Activated naive CD4-positive, alpha-beta T cell treated with anti-CD3 and anti-CD28 coated beads, Interleukin-2, amount 50 U/mL, for 16 hours (primary cell): ENCODE results near the gene HOATZ.

Experiments used
- DNase-seq: peaks from one replicate; pipeline ENCODE4 v3.0.0-alpha.2; 2020

HOATZ gene

GRCh38 chr11:111550258-111550657 lies 35.7 kb downstream of the HOATZ start:
- DNase-seq = no peak

DNA sequence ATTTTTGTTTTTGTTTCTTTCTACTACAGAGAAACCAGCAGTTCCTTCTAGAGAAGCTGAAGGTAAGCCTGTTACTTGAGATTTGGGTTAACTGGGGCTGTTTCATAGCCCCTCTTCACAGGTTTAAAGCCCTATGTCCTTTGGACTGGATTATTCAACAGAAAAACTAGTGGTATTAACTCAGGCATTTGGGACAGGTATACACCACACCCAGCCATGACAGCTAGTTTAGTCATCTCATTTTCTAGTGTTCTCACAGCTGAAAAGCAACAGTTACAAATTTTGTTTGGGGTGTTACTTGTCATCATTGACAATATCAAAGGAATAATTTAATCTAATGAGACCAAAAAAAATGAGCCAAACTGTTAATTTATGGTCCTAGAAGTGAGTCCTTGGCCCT lies 40.0 kb downstream of the HOATZ start:
- no peak for DNase-seq

- DNase-seq = no peak
Measured at GRCh38 chr11:111555255-111555654, 40.7 kb downstream of the HOATZ start.

DNA sequence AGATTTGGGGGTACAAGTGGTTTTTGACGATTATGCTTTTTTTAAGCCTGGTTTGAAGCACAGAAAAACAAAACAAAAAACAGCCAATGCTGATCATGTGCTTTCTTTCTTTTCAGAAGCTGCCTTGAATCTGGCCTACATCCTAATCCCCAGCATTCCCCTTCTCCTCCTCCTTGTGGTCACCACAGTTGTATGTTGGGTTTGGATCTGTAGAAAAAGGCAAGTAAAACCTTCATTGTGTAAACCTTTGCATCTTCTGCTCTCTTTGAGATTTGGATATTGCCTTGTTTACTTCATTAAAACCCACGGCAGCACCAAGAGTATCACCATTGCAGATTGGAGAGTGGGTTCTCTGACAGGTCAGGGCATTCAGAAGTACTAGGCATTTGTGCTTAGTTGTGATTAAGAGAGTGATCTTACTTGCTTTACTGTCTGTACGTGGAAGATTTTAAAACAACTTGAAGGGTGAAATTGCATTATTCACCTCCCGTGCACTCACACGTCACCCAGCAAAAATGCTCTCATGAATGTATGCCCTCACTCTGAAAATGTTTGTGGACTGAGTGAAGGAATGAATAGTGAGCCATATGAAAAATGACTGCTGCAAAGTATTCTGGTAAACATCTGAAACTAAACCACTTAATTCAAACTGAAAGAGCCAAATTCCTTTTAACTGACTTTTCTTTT lies 43.0 kb downstream of the HOATZ start:
- no peak for DNase-seq

DNA sequence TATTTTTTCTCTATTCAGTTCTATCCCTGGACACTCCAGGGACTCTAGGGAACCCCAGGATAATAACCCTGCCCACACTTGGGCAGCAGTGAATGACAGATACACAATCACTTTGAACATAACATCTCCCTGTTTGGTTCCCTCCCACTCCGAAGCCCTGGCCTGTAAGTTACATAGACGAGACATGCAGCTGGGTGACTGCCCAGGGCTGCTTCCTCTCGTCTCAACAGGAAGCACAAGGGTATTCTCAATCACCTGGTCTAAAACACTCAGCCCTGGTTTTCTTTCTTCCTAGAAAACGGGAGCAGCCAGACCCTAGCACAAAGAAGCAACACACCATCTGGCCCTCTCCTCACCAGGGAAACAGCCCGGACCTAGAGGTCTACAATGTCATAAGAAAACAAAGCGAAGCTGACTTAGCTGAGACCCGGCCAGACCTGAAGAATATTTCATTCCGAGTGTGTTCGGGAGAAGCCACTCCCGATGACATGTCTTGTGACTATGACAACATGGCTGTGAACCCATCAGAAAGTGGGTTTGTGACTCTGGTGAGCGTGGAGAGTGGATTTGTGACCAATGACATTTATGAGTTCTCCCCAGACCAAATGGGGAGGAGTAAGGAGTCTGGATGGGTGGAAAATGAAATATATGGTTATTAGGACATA lies 45.4 kb downstream of the HOATZ start:
- DNase-seq = no peak

GRCh38 chr11:111560800-111561199 lies 46.2 kb downstream of the HOATZ start:
- DNase-seq = no peak

DNA sequence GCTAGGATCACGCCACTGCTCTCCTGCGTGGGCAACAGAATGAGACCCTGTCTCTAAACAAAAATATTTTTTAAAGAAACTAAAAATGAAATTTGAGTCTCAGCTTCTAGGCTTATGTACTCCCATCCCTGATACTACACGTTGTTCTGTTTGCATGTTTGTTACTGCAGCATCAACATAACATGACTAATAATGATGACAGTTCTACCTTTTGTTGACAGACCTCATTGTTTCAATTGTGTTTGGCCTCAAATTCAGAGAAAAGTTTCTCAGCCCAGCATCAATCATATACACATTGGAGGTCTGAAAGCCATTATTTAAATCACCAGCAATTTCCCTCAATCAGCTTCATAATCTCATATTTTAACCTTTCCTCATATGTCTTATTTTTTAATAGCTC lies 46.7 kb downstream of the HOATZ start:
- DNase-seq = no peak

DNA sequence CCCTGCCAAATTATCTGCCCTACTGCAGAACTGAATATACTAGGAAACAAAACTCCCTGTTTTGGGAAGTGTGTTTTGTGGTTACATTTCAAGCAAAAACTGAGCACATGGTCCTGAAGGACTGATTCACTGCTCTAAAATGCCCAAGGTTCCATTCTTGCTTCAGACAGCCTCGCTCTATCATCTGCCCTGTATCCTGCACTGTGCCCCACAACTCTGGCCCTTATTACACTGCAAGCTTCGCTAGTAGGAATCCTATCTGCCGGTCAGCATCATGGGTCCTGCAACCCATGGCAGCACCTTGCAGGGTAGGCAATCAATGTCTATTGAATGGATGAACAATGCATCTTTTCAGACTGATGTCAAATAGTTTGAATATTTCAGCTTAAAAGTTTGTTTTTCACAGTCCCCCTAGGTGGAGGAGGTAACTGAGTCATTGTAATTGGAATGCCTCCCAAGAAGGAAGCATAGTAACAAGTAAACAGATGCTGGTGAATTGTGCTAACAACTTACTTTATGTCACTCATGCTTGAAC lies 47.3 kb downstream of the HOATZ start:
- no peak for DNase-seq

DNA sequence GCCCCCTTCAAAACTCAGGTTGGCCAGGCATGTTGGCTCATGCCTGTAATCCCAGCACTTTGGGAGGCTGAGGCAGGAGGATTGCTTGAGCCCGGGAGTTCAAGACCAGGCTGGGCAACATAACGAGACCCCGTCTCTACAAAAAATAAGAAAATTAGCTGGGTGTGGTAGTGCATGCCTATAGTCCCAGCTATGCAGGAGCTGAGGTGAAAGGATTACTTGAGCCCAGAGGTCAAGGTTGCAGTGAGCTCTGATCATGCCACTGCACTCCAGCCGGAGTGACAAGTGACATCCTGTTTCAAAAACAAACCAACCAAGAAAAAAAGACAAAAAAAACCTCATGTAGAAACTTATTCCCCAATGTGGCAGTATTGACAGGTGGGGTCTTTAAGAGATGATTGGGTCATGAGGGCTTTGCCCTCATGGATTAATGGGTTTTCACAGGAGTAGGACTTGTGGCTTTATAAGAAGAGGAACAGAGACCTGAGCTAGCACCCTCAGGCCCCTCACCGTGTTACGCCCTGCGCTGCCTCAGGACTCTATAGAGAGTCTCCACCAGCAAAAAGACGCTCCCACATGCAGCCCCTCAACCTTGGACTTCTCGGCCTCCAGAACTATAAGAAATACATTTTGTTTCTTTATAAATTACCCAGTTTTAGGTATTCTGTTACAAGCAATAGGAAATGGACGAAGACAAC lies 48.3 kb downstream of the HOATZ start:
- DNase-seq = no peak

DNA sequence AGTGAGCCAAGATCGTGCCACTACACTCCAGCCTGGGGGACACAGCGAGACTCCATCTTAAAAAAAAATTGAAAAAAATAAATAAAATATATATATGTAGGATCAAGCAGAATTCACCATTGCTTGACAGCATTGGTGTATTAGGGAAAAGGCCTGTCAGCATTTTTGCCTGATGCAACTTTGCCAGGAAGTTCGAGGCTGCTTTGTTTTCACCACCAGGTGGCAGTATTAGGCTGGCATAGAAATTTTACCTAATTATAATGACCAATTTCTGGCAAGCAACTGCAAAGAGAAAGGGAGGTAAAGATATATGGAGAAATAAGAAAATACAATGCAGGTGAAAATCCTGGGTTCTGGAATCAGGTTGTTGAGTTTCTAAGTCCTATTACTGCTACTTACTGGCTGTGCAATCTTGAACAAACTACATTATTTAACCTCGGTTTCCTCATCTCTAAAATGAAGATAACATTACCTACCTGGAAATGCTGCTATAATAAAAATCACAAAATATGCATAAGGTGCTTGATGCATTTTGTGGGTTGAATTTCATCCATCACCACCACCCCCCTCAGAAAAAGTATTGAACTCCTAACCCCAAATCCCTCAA lies 50.6 kb downstream of the HOATZ start:
- peak; percentile 58 for DNase-seq

- DNase-seq = no peak
Measured at GRCh38 chr11:111566324-111566723, 51.7 kb downstream of the HOATZ start.

GRCh38 chr11:111569476-111569875 lies 54.9 kb downstream of the HOATZ start:
- DNase-seq = no peak

DNA sequence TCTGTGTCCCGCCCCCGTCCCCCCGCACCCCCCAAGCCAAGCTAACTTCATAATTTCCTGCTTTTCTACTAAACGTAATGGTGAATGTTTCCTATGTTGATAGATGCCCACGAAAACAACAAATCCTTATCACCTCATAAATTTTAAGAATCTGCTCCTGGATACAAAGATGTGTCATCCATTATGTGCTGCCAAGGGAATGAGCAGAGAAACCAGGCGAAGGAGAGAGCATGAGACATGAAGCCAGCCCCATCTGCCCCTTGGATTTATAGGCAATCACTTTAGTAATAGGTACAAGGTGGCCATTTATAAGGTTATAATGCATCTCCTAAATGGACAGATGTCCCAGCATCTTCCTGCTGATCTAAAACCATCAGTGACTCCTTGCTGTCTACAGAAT lies 56.2 kb downstream of the HOATZ start:
- DNase-seq = no peak

DNA sequence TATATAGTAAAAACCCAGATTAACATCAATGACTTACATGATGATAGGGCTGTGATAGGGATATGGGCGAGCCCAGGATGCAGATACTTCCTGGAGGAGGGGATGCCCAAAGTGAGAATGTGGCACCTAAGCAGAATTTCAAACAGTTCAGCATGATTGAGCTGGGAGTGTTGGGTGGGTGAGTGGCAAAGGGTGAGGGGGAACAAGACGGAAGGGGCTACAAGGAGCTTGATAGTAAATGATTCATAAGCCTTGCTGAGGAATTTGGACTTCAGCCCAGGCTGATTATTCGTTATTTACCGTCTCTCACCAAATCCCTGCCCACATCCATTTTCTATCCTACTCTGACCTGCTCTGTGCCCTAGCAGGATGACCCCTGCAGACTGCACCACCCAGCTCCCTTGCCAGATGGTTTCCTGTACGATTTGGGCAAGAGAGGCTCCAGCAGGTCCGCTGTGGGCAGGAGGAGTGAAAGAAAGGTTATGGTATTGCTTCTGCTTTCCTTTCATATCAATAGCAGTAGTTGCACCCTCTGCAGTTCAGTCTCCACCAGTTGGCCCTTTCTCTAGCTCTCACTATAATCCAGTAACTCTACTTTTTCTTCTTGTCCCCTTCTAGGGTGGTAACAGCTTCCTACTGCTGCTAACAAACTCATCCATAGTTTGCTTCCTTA lies 57.4 kb downstream of the HOATZ start:
- no peak for DNase-seq

DNA sequence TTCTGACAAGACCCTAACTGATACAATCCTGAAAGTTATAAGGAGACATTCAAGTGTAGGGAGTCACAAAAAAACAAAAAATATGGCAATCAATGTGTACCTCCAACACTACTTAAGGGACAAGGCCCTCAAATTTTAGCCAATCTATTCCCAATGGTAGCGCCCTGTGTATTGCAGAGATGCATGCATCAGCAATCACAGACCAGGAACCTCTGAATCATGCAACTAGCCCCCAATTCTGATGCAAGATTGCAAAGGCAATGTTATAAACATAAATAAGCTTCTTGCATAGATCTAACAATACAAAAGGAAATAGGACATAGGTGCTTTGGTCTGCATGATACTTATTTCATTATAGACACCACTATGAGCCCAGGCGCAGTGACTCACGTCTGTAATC lies 58.0 kb downstream of the HOATZ start:
- no peak for DNase-seq

- DNase-seq = no peak
Measured at GRCh38 chr11:111573821-111574249, 59.3 kb downstream of the HOATZ start.

- DNase-seq = no peak
Measured at GRCh38 chr11:111574373-111575225, 60.0 kb downstream of the HOATZ start.

DNA sequence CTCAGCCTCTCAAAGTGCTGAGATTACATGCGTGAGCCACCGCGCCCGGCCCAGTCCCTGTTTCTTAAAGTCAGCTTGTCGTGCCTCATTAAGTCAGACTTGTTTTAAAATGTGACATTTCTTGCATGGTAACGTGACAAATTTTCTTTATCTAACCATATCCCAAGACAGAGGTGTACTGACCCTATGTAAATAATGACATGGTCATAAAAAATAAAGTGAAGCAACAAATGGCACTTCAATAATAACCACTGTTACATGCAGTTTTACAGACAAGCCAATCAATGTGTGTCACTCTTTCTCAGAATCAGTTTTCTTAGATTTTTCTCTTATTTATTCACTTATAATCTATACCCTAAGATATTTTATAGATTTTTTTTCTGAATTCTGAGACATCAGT lies 61.2 kb downstream of the HOATZ start:
- no peak for DNase-seq

DNA sequence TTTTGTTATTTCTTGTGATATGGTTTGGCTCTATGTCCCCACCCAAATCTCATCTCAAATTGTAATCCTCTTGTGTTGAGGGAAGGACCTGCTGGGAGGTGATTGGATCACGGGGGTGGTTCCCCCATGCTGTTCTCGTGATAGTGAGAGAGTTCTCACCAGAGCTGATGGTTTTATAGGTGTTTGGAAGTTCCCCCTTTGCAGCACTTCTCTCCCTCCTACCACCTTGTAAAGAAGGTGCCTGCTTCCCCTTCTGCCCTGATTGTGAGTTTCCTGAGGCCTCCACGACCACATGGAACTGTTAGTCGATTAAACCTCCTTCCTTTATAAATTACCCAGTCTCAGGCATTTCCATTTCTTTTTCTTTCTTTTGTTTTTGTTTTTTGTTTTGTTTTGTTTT lies 63.2 kb downstream of the HOATZ start:
- DNase-seq = no peak

DNA sequence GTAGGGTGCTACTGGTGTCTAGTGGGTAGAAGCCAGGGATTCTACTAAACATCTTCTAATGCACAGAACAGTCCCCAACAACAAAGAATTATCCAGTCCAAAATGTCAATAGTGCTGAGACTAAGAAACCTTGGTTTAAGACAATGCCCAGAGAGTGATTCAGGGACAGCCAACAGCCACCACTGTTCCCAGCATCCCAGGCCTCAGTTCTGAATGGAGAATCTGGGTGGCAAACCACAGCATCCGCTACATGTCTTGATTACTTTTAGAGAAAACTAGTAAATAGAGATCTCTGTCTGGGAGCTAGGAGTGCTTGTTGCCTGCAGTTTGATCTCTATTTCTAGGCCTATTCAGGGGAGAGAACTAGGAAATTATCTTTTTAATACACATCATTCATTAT lies 66.8 kb downstream of the HOATZ start:
- no peak for DNase-seq

GRCh38 chr11:111582163-111582562 lies 67.6 kb downstream of the HOATZ start:
- no peak for DNase-seq

- DNase-seq = no peak
Measured at GRCh38 chr11:111582881-111583280, 68.3 kb downstream of the HOATZ start.
